NAMALWA (cell line): Measurements from ENCODE around the gene NUP62CL.

Experiments
- DNase-seq: peaks from one replicate; pipeline ENCODE4 v3.0.0-alpha.2; 2015; ENCODE audit warnings: low spot score

NUP62CL gene

DNA sequence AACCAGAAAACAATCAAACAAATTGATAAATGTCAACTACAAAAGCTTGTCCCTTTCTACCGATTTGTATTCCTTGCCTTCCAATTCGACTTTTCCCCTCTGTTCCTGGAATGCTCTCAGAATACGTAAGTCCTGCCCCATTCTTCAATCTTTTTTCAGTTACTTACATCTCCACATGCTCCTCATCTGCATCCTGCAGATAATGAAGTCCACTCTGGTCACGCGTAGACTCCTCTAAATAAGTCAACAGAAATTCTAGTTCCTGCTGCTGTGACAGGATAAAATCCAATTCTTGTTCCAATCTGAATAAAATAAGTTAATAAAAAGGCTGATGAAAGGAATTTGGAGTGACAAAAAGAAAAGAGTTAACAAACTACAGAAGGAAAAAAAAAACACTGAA is 53.2 kb downstream of the NUP62CL start:
- DNase-seq, result no peak

DNA sequence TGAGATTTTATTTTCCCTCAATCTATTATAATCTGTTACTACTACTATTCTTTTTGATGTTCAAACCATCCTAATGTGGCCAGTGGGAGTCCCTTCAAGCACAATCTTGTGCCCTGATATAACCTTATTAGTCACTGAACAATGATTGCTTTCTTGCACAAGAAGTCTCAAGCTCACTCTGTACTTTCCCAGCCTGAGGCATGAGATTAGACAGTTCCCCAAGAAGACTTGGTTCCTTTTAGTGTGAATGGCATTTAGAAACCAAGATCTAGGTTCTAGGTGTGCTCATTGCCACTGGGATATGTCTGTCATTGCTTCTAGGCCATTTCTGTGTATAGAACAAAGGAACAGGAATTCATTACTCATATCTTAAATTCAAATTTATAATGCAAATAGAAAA is 59.6 kb downstream of the NUP62CL start:
- DNase-seq, result no peak

- DNase-seq, result no peak
Measured at GRCh38 chrX:107135965-107136307, 70.3 kb downstream of the NUP62CL start.

GRCh38 chrX:107135049-107135964 is 70.9 kb downstream of the NUP62CL start:
- DNase-seq, result no peak

DNA sequence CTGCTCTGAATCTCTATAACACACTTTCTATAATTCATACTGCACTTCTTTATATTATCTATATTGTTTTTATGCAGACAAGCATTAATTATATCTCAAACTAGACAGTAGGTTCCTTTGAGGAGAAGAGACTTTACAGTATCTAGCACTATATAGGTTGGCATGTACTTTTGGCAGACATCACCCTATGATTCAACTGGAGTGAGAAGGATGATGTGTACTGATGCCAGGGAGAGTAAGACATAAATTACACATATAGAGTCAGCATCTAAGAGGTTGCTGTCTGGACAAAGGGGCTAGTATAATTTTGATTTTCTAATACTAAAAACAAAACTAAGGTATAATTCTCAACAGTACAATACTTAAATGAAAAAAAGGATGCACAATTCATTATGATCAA is 82.5 kb downstream of the NUP62CL start:
- no peak for DNase-seq

DNA sequence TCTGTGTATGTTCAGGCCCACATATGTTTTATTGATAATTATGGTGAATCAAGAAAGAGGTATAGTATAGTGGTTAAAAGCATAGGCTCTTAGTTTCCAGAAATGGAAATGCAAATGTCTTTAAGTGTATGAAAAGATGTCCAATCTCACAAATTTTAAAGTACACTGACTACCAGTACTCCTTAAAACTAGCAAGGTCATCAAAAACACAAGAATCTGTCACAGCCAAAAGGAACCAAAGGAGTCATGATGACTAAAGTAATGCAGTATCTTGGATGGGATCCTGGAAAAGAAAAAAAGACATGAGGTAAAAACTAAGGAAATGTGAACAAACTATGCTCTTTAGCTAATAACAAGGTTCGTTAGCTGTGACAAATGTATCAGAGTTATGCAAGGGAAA is 87.0 kb downstream of the NUP62CL start:
- no peak for DNase-seq

GRCh38 chrX:107118322-107119147 is 87.7 kb downstream of the NUP62CL start, which contains the start of gene RBM41:
RBM41 (minus strand) TSS chrX:107118822; CDS start chrX:107118773, 49 bp downstream.
- peak; percentile 70 for DNase-seq

GRCh38 chrX:107117993-107118321 is 88.3 kb downstream of the NUP62CL start:
- DNase-seq, result no peak

- no peak for DNase-seq
Measured at GRCh38 chrX:107107459-107107858, 98.8 kb downstream of the NUP62CL start.

DNA sequence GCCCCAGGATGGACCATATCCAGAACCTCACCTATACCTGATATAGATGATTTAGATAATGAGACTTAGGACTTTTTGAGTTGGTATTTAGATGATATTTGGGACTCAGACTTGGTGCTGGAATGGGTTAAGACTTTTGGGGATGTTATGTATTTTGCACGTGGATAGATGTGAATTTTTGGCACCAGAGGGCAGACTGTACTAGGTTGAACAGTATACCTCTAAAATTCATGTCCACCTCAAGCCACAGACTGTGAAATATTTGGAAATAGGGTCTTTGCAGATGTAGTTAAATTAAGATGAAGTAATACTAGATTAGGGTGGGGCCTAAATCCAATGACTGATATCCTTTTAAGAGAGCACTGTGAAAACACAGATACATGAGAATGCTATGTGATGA is 103.3 kb downstream of the NUP62CL start:
- DNase-seq, result no peak

DNA sequence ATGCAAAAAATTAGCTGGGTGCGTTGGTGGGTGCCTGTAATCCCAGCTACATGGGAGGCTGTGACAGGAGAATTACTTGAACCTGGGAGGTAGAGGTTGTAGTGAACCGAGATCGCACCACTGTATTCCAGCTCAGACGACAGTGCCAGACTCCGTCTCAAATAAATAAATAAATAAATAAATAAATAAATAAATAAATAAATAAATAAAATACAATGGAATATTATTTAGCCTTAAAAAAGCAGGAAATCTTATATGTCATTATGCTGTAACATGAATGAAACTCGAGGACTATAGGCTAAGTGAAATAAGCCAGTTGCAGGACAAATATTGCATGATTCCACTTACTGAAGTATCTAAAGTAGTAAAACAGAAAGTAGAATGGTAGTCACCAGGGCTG is 130.1 kb downstream of the NUP62CL start:
- DNase-seq, result no peak
